Hippocampal formation (tissue), 2 donors: ENCODE data around the gene PTPRN.
A peak's percentile ranks its signal among the peaks of the same experiment; 100 is the strongest.

ENCODE experiments used
- DNase-seq, 2 donors: peaks; one replicate each; lab custom pipeline; 2025; lab: John Stamatoyannopoulos, UW

The PTPRN gene

DNA sequence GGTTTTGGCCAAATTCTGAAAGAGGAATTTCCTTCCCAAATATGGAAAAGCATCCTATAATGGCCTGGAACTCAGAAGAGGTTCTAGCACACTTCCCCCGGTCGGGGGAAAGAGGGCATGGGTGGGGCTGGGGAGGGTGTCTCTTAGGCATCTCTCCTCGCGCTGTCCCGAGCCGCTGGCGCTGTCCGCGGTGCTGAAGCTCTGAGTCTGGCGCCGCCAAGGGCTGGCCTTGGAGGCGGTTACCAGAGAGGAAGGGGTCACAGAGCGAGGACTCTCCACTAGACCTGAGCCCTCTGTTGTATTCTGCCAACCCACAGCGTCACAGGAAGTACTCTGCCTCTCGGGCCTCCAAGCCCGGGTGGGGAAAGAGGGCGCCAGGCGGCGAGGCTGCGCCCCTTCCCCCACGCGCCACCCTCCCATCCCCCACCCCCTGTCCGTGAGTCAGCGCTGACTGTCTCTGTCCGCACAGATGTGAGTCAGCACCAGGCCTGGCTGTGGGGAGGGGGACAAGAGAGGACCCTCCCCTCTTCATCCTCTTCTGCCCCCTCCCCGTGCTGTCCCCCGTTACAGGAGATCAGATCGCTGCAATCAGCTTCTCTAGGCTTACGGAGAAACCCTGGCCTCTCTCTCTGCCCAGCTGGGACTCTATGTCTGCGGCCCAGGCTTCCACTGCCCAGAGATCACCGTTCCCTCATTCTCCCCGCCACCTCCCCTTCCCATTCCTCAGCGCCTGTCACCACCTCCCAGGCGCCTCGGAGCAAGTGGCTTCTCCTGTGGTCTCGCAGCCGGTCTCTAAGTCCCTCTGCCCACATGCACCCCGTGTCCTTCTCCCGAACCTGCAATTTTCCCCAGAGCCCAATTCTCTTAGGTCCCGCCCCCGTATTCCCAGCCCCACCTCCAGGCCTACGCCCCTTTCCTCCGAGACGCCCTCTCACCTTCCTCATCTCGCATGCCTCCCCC, 779 bp downstream of the PTPRN start:
- DNase-seq = no peak

DNA sequence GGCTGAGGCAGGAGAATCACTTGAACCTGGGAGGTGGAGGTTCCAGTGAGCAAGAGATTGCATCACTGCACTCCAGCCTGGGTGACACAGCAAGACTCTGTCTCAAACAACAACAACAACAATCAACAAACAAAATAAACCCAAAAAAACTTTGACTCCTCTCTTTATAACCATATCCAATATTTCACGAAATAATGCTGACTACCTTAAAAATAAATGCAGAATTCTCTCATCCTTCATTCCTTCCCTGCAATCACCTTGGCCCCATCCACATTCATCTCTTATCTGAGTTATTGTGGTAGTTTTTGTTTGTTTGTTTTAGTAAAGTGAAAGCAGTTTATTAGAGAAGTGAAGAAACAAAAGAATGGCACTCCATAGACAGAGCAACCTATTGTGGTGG, 3.2 kb downstream of the PTPRN start:
- DNase-seq = no peak

DNA sequence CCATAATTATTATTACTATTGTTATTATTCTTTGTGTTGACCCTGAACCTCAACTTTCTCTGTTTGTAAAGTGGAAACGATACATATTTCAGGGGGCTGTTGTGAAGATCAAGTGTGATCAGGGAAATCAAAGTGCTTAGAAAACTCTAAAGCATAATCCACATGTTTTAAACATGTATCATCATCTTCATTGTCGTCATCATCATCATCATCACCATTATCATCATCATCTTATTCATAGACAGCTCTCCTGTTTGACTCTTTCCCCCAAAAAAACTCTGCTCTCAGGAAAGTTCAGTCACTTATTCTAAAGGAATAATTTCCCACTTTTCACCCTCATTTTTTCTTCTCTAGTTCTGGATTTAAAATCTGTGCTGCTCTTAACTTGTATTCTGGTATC, 5.0 kb downstream of the PTPRN start:
- no peak for DNase-seq

DNA sequence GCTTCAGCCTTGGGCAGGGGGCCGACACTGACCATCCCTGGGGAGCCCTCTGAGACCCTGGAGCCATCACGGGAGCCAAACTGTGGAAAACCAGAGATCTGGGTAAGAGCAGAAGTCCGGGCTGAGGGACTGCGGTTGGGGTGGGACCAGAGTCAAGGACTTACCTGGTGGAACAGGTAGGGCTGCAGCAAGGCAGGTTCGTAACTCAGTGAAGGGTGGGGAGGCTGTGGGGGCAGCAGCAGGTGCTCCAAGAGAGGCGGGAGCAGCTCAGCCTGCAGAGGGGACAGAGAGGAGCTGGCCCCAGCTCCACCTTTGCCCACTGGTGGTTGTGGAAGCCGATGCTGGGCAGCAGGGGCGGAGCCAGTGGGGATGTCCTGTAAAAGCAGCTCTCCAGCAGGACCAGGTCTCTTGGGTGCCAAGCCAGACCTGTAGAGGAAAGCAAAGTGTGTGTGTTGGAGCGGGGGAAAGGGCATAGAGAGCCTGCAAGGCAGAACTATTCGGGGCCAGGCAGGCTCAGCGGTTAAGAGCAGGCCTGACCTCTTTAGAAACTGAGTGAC, 6.7 kb downstream of the PTPRN start:
- DNase-seq = no peak

DNA sequence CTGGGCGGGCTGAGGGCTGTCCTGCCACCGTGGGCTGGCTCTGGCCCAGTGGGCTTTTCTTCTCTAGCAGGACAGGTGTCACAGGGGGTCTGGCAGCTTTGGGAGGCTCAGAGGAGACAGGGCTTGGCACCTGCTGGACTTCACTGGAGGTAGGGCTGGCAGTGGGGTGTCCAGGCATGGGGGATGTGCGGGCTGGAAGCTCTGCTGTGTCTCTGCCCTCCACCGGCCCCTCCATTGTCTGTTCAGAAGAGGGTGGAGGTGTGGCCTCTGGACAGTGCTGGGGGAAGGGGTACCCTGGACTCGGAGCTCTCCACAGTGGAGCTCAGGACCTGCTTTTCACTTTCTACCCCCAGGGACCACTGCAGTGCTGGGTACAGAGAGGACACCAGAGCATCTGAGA, 9.2 kb downstream of the PTPRN start:
- no peak for DNase-seq

DNA sequence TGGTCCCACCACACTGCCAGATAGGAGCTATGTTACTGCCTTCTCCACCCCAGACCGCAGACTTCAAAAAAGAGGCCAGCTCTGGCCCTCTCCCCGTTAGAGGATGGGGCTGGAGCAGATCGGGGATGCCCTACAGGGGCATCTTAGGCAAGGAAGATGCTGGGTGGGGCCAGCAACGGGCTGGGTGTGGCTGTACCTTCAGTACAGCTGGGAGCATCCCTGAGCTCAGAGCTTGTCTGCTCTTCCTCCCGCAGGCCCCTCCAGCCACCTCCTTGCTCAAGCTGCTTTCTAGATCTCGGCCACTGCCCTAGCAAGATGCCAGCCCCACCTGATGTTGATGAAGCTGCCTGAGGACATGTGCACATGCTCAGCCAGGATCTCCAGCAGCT, 9.8 kb downstream of the PTPRN start:
- no peak for DNase-seq

DNA sequence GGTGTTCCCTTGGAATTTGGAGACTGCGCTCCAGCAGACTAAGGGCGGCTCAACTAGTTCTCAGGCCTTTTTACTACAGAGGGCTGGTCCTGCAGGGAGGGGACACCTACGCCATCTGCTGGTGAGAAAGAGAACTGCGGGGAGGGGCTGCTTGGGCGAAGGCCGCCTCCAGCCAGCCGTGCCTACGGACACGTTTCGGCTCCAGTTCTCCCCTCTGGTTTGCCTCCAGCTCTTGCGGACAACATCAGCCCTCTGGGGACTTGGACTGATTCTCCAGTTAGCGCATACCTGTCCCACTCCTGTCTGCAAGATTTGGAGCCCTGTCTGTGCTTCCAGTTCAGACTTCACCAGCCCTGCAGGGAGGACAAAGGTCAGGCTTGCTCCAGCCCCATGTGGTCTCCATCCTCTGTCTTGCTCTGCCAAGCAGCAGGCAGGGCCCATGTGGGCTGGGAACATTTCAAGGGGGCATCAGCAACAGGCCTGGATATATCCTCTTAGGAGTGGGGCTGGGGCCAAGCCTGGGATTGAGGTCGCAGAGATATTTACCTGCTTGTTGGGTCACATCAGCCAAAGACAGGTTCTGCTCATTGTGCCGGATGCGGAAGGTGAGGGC, 10.3 kb downstream of the PTPRN start:
- peak; percentile 76 to 83 for DNase-seq

DNA sequence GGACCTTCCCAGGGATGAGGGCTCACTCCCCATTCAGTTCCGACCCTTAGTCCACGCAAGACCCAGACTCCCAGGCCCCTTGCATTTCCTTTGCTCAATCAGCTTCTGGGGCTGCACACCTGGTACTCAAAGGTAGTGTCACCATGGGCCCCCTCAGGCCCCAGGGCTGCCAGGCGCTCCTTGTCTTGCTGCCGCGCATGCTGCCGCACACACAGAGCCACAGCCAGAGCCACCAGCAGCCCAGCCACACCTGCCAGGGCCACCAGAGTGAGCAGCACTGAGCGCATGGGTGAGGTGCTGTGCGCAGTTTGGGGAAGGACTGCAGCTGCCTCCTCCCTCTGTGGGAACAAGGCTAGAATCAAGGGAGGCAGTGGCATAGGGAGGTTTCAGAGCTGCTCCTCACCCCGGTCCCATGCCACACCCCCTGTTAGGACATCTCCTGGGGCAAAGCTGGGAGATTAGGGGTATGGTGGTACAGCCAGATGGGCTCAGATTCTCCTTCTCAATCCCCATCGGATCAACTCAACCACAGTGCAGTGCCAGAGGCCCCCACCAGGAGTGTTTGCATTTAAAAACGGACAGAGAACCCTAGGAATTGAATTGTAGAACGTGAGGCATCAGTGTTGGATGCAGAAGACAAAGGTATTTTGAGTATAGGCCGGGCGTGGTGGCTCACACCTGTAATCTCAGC, 11.3 kb downstream of the PTPRN start:
- no peak for DNase-seq

DNA sequence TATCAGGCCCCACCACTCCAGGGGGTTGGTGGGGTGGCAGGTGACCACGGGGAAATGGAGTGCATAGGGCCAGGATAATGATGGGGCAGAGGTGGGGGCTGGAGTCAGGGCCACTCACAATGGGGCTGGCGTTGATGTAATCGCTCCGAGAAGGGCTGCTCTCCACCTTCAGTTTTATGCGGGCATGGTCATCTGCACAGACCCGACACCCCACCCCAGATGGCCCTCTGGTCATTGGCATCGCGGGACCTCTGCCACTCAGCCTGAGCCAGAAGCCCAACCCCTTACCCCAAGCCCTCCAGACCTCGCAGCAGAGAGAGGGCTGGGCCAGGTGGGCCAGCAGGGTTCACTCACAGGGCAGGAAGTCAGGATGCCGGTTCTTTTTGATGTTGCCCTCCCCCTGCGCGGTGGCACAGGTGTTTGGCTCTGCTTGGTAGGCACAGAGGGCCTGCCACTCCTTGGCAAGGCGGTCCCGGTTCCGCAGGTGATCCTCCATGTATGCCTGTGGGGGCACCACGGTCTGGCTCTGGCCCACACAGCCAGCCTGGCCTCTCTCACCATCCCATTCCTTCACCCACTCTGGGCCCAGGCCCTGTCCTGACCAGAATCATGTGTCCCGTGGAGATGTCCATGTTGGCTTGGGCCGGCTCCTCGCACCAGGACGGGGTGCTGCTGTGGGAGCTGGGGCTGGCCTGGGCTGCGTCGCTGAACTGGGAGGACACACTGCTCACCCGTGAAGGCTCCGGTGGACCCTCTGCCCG, 12.4 kb downstream of the PTPRN start:
- no peak for DNase-seq

DNA sequence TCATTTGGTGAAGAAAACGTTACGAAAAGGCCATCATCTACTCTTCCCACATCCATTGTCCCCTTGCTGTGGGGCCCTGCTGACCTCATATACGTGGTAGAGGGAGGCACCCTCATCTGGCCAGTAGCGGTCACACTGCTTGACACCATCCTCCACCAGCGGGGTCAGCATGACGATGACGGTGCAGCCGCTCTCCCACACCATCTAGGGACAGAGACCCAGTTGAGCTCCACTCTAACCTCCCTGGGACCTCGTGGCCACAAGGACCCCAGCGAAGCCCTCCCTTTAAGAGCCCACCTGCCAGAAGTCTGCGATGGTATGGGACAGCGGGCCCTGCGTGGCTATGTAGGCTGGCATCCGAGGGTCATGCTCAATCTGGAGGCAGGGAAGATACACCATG, 13.1 kb downstream of the PTPRN start:
- DNase-seq = no peak

DNA sequence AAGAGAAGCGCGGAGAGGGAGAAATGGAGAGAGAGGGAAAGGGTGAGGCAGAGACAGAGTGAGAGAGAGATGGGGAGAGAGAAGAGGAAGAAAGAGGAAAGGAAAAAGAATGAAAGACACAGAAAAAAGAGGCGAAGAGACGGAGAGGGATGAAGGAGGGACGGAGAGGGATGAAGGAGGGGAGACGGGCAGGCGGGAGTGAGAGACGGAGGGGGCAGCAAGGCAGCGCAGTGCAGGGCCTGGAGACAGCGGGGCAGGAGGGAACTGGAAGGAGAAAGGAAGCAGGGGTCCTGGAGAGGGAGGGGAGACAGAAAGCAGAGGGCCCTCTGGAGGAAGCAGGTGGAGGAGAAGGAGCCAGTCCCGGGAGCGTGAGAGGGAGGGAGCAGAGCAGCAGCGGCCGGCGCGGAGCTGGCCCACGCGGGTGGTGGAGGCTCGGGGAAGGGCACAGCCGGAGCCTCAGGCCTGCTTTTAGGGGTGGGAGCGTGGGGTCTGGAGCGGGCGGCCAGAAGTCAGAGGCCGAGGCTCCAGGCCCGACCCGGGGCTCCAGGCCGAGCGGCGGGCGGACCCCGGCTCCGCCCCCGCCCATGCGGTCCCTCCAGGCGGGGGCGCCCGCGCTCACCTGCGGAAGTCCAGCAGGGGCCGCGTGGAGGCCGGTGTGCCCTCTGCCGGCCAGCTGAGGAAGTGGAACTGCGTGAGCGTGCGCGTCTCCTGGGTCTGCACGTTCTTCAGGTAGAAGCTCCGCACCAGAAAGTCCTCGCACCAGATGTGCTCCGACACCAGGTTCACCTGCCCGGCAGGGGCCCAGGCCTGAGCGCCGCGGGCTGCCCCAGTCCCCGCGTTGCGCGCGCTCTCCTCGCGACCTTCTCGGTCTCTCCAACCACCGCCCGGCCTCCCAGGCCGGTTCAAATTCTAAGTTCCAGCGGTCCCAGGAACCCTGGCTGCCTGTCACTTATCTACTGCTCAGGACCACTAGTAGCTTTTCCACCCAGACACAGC, 14.5 kb downstream of the PTPRN start:
- DNase-seq = peak; percentile 72 to 77

DNA sequence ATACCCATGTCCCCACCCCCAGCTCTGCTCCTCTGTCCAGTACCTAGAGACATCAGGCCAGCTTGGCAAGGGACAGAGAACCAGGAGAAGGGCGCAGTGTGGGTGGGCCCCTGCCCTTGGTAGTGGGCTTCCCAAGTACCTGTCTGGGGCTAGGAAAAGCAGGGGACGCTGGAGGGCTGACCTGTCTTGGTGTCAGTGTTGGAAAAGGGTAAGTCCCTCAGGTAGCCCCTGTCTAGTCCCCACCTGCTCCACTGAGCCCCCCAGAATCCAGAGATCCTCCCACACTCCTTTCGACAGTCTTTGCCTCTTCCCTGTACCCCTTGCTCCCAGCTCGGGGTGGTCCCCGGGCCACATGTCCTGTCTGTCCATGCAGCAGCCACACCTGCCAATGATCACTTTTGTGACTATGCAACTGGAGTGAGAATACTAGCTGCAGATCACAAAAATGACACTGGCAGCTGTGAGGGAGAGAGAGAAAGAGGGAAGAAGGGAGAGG, 15.4 kb downstream of the PTPRN start:
- no peak for DNase-seq

DNA sequence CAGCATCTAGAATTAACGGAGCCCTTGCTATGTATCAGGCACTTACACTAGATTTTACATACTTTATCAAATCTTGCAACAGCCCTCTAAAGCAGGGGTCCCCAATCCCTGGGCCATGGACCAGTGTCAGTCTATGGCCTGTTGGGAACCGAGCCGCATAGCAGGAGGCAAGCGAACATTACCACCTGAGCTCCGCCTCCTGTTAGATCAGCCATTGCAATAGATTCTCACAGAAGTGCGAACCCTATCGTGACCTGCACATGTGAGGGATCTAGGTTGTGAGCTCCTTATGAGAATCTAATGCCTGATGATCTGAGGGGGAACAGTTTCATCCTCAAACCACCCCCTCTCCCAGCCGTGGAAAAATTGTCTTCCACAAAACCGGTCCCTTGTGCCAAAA, 16.6 kb downstream of the PTPRN start:
- DNase-seq = no peak

DNA sequence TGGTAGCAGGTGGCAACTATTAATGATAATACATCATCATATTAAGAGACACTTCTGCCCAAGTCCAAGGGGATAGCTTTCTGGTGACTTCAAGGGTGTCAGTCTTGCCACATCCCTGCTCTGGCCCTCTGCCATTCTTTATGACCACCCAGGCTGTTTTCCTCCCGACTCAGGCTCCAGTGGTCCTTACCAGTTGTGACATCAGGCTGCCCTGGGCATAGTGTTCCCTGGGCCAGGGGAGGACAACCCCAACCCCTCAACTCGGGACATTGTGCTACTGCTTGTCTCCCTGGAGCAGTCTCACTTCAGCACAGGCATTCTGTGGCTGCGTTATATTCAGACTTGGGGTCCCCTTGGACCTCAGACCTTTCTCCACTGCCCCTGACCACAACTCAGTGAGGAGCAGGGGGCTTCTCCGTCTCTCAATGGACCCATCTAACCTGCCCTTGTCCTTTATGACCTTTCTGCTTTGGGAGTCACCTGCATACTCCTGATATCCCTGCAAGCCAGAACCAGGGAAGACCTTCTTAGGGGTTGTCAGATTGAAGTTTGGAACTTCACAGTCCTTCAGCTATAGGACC, 17.2 kb downstream of the PTPRN start:
- no peak for DNase-seq

DNA sequence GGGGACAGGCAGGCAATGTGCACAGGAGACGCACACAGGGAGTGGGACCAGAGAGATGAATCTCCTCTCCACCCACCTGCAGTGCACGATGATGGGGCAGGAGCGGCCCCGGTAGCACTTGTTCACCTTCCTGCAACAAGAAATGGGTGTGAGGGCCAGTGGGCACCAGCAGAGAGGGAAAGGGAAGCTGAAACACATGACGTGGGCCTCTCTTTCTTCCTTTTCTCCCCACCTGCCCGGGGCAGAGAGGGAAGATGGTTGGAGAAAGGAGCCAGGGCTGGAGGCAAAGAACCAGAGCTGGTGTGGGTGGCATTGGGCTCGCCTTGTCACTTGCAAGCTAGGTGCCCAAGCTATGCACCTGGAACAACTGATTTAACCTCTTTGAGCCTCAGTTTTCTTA, 17.8 kb downstream of the PTPRN start:
- no peak for DNase-seq

DNA sequence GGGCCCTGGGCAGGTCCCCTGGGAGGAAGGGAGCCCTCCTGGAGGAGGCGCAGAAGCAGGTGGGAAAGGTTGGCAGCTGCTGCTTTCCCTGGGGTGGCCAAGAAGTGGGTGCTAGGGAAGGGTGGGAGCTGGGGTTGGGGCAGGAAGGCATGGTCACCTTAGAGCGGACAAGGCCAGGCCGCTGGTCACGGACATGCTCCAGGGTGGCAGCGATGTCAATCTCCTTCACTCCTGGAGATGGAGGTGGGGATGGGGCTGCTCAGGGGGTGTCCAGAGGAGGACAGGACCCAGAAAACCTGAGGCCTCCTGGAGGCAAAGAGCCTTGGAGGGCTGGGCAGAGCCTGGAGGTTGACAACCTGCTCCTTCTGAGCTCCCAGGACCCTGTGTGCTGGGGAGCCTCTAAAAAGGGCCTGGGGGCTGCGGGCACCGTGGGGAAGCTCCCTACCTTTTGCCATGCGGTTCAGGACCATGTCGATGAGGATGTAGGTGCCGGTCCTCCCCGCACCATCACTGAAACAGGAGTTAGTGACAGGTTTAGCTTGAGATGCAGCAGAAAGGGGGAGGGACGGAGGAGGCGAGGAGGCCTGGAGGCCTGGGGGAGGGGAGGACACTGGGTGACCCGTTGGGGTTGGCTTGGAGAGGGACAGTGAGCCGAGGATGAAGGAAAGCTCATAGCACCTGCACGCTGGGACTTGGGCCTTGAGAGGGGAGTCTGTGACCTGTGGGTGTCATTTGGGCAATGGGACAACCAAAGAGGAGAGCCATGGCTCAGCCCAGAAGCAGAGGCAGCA, 18.6 kb downstream of the PTPRN start:
- DNase-seq = no peak

DNA sequence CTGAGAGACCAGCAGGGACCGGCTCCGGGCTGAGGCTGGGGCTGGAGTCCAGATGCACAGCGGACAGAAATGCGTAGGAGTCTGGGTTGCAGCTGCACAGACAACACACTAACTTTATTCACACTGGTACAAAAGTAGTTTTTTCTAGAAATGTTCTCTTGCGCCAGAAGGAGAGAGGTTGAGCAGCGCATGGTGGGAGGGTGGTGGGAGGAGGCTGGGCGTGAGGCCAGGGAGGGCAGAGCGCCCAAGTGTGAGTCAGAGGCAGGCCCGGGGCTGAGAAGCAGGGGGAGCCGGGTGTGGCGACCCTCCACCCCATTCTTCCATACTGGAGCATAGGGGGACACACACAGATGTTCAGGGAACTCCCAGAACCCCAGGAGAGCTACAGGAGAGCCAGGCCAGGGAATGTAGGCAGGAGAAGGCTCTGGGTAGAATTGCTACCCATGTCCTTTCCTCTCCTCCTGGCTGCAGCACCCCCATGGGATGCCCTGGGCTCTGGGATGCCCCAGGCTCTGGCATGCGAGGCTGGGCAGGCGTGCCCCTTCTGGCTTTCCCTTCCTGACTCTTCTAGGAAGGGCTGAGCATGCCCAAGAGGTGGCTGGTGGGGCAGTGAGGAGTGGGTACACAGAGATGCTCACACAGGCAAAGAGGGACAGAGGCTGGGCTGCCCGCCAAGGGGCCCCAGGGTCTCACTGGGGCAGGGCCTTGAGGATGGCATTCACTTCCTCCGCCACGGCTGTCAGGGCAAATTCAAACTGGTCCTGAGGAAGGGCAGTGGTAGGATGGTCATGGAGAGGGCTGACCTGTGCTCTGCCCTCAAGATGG, 19.5 kb downstream of the PTPRN start:
- peak; percentile 82 to 92 for DNase-seq

DNA sequence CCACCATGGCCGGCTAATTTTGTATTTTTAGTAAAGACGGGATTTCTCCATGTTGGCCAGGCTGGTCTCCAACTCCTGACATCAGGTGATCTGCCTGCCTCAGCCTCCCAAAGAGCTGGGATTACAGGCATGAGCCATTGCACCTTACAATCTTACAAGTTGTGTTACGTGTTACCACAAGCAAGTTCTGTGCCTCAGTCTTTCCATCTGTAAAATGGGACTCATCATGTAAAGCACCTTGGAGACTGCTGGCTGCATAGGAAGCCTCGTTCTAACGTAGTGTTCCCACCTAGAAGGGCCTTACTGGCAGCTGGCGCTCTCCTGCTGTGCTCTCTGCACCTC, 20.0 kb downstream of the PTPRN start:
- no peak for DNase-seq
